ENCODE results near the gene ECSIT. TPM values are rescaled to one million over a fixed set of nuclear protein-coding genes. Genes with fewer than 3 reads are reported as not detected.
"Not testable (repeated sequence)": the region's sequence is repeated elsewhere in the genome, so short reads cannot be mapped to it uniquely, and the experiment has no call there.

Gene ECSIT
- total RNA-seq, 1 donor from 2014 or later, result 43.8 TPM

- DNase-seq (ENCODE audit: low spot score), result no peak
Observed at GRCh38 chr19:11478167-11479089, 50.5 kb downstream of the ECSIT start.

DNA sequence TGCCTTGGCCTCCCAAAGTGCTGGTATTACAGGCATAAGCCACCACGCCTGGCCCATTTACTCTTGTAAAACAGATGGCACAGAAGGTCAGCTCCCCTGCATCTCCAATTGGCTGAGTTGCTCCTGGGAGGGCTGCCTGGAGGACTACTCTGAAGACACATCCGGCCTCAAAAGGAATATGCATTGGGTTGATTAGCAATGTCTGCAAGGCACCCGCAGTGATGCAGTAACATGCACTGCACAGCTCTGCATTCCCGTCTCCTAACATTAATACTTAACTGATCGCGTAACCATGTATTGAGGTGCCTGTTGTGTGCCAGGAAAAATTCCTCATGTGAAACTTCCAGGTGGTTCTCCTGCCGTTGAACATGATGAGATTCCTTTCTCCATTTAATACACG lies 53.1 kb downstream of the ECSIT start:
- no peak for DNase-seq (ENCODE audit: low spot score)

DNA sequence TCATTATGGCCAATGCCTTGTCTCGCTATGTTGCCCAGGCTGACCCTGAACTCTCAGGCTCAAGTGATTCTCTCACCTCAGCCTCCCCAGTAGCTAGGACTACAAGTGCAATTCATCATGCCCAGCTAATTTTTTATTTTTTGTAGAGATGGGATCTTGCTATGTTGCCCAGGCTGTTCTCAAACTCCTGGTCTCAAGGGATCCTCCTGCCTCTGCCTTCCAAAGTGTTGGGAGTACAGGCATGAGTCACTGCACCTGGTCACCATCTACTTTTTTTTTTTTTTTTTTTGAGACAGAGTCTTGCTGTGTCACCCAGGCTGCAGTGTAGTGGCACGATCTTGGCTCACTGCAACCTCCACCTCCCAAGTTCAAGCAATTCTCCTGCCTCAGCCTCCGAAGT lies 53.6 kb downstream of the ECSIT start:
- not testable (repeated sequence) for DNase-seq (ENCODE audit: low spot score)

GRCh38 chr19:11473725-11474124 lies 55.2 kb downstream of the ECSIT start:
- no peak for DNase-seq (ENCODE audit: low spot score)

DNA sequence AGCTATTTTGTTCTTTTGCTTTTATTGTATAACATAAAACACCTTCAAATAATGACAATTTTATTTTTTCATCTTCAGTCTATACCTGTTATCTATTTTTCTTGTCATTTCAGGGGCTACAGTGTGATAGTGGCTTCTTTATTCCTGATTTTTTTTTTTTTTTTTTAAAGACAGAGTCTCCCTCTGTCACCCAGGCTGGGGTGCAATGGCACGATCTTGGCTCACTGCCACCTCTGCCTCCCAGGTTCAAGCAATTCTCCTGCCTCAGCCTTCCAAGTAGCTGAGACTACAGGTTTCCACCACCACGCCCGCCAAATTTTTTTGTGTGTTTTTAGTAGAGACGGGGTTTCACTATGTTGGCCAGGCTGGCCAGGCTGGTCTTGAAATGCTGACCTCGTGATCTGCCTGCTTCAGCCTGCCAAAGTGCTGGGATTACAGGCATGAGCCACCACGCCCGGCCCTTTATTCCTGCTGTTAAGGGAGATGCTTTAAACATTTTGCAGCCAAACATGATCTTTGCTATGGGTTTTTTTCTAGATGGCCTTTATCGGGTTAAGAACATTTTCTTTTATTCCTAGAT lies 60.6 kb downstream of the ECSIT start:
- DNase-seq (ENCODE audit: low spot score), result peak; percentile 66

- no peak for DNase-seq (ENCODE audit: low spot score)
Observed at GRCh38 chr19:11465600-11465999, 63.3 kb downstream of the ECSIT start.

DNA sequence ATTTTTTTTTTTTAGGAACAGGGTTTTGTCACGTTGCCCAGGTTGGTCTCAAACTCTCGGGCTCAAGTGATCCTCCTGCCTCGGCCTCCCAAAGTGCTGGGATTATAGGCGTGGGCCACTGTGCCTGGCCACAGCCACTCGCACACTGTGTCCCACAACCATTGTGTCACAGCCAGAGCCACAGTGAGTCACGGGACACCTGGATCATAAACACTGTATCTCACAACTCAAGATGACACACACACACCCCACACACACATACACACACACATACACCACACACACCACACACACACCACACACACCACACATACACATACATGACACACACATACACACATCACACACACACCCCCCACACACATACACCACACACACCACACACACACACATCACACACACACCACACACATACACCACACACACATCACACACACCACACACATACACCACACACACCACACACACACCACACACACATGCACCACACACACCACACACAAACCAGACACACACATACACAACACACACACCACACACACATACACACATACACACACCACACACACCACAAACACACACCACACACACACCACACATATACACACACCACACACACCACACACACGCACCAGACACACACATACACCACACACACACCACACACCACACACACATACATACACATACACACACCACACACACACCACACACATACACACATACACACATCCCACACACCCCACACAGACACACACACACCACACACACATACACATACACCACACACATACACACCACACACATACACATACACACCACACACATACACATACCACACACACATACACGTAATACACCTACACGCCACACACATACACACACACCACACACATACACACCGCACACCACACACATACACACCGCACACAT lies 64.3 kb downstream of the ECSIT start:
- no peak for DNase-seq (ENCODE audit: low spot score)

- DNase-seq (ENCODE audit: low spot score), result no peak
Observed at GRCh38 chr19:11463391-11463790, 65.5 kb downstream of the ECSIT start.

GRCh38 chr19:11461453-11461852 lies 67.5 kb downstream of the ECSIT start:
- DNase-seq (ENCODE audit: low spot score), result no peak

GRCh38 chr19:11460207-11460606 lies 68.7 kb downstream of the ECSIT start:
- no peak for DNase-seq (ENCODE audit: low spot score)

DNA sequence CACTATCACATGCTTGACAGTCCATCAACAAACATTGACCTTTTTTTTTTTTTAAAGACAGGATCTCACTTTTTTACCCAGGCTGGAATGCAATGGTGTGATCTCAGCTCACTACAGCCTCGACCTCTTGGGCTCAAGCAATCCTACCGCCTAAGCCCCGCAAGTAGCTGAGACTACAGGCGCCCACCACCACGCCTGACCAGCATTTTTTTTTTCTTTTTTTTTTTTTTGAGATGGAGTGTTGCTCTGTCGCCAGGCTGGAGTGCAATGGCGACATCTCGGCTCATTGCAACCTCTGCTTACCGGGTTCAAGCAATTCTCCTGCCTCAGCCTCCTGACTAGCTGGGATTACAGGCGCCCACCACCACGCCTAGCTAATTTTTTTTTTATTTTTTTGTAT lies 70.0 kb downstream of the ECSIT start:
- not testable (repeated sequence) for DNase-seq (ENCODE audit: low spot score)

DNA sequence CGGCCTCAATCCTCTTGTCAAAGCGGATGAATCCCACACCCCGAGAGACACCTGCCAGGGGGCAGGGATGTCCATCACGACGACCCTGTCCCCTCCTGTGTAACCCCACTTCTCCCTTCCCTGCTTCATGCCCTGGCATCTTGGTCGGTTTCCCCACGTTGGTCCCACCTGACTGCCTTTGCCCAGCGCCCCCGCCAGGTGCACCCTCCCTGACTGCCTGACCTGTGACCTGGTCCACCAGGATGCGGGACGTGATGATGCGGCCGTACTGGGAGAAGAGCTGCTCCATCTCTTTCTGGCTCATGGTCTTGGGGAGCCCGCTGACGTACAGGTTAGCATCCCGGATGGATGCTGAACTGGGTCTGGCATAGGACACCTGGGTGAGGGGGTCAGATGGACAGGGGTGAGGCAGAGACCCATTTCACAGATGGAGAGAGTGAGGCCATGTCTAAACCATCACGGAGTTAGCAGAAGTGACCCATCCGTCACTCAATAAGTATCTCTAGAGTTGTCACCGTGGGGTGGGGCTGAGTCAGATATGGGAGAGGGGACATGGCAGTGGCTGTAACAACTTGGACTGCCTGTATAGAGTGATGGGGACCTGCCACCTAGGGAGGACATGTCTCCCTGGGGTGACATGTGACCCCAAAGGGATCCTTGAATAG lies 70.6 kb downstream of the ECSIT start:
- DNase-seq (ENCODE audit: low spot score), result no peak

DNA sequence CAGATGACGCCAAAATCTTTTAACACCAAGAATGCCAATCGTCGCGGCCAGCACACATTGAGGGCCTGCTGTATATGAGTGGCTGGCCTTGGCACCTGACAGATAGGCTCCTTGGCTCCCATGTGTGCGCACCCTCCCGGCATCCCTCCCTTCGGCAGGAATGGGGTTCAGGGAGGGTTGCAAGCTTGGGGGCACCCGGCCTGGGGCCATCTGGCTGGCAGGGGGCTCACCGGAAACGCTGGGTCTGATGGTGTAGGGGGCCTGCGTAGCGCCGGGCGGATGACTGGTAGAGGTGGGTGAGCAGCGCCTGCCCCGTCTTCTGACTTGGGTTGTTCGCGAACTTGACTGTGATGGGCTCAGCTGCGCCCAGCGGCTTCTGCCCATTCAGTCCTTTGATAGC lies 71.1 kb downstream of the ECSIT start:
- DNase-seq (ENCODE audit: low spot score), result no peak

DNA sequence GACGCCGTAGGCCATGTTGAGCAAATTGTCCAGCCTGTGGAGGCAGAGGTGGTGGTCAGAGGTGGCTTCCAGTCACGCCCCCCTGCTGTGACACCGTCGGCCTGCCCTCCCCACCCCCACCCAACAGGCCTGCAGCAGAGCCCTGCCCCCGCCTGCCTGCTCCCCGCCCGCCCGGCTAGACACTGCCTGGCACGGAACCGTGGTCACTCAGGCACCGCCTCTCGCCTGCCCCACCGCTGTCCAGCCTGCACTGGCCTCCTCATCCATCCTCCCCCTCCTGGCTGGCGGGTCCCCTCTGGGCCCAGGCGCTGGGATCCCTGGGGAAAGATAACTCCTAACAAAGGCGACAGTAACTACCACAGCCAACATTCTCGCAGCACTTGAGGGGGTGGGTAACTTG lies 71.8 kb downstream of the ECSIT start:
- DNase-seq (ENCODE audit: low spot score), result no peak

GRCh38 chr19:11456659-11457058 lies 72.3 kb downstream of the ECSIT start:
- DNase-seq (ENCODE audit: low spot score), result no peak

Other genes with a start within 250 kb of the ECSIT start
- not detected for gene TSPAN16, start 233.0 kb downstream of the ECSIT start, total RNA-seq (ENCODE audit: insufficient read depth, low replicate concordance)
- gene RAB3D, start 189.5 kb downstream of the ECSIT start, total RNA-seq (ENCODE audit: insufficient read depth, low replicate concordance), result 22.4 TPM
- 49.8 TPM for gene TMEM205, start 182.9 kb downstream of the ECSIT start, total RNA-seq (ENCODE audit: insufficient read depth, low replicate concordance)
- 3.4 TPM for gene CCDC159, start 182.6 kb downstream of the ECSIT start, total RNA-seq (ENCODE audit: insufficient read depth, low replicate concordance)
- 3.4 TPM for gene PLPPR2, start 173.7 kb downstream of the ECSIT start, total RNA-seq (ENCODE audit: insufficient read depth, low replicate concordance)
- gene SWSAP1, start 154.5 kb downstream of the ECSIT start, total RNA-seq (ENCODE audit: insufficient read depth, low replicate concordance), result 0.48 TPM
- 7.9 TPM for gene EPOR, start 144.8 kb downstream of the ECSIT start, total RNA-seq (ENCODE audit: insufficient read depth, low replicate concordance)
- gene RGL3, start 109.8 kb downstream of the ECSIT start, total RNA-seq (ENCODE audit: insufficient read depth, low replicate concordance), result 0.96 TPM
- 1.4 TPM for gene ODAD3, start 94.0 kb downstream of the ECSIT start, total RNA-seq (ENCODE audit: insufficient read depth, low replicate concordance)
- 182 TPM for gene PRKCSH, start 93.5 kb downstream of the ECSIT start, total RNA-seq (ENCODE audit: insufficient read depth, low replicate concordance)
- gene ELAVL3, start 48.1 kb downstream of the ECSIT start, total RNA-seq (ENCODE audit: insufficient read depth, low replicate concordance), result 1.2 TPM
- 14.7 TPM for gene ZNF653, start 23.3 kb downstream of the ECSIT start, total RNA-seq (ENCODE audit: insufficient read depth, low replicate concordance)
- gene CNN1, start 9.7 kb upstream of the ECSIT start, total RNA-seq (ENCODE audit: insufficient read depth, low replicate concordance), result 1,035 TPM
- gene ELOF1, start 30.1 kb upstream of the ECSIT start, total RNA-seq (ENCODE audit: insufficient read depth, low replicate concordance), result 8.7 TPM
- gene ACP5, start 48.5 kb upstream of the ECSIT start, total RNA-seq (ENCODE audit: insufficient read depth, low replicate concordance), result 2.6 TPM
- 25.0 TPM for gene ZNF627, start 68.3 kb upstream of the ECSIT start, total RNA-seq (ENCODE audit: insufficient read depth, low replicate concordance)
- gene ZNF823, start 209.8 kb upstream of the ECSIT start, total RNA-seq (ENCODE audit: insufficient read depth, low replicate concordance), result 22.1 TPM
- 16.9 TPM for gene ZNF441, start 237.9 kb upstream of the ECSIT start, total RNA-seq (ENCODE audit: insufficient read depth, low replicate concordance)

Measured in umbilical cord (tissue), 2 donors.